SH-SY5Y (cell line): ENCODE measurements around the gene NFYB.

ENCODE experiments used
- GATA2 ChIP-seq: IDR thresholded peaks from 2 replicates; pipeline ENCODE4 v1.6.1; 2011; ENCODE audit warnings: mild to moderate bottlenecking, low read depth, low read length
- GATA3 ChIP-seq: IDR thresholded peaks from 2 replicates; pipeline ENCODE4 v1.6.1; 2011; ENCODE audit warnings: low read depth, mild to moderate bottlenecking, low read length, moderate library complexity

DNA sequence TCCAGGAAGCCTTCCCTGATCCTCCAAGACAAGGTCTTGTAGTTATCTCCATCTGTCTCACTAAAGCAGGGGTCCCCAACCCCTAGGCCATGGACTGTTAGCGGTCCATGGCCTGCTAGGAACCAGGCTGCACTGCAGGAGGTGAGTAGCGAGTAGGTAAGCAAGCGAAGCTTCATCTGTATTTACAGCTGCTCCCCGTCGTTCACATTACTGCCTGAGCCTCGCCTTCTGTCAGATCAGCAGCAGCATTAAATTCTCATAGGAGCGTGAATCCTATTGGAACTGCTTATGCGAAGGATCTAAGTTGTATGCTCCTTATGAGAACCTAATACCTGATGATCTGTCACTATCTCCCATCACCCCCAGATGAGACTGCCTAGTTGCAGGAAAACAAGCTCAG lies 12.4 kb upstream of the NFYB start:
- TF ChIP-seq GATA2 (no peak), GATA3 (no peak)
